Bronchial epithelial cell (primary cell): Measurements from ENCODE around the gene IQSEC3. TPM values are rescaled to one million over a fixed set of nuclear protein-coding genes. Genes with fewer than 3 reads are reported as not detected.

Source experiments
- DNase-seq: peaks from one replicate; pipeline ENCODE4 v3.0.0-alpha.2; 2010; ENCODE audit warnings: low read depth
- FAIRE-seq: peaks from 2 replicates; lab custom pipeline; 2011; peaks lifted over from hg19 to GRCh38; lab: Jason Lieb, UNC
- H3K27me3 ChIP-seq: 2 replicates; pipeline ENCODE4 v1.5.1; 2011; ENCODE audit warnings: low read length; ENCODE audit not compliant: control insufficient read depth, insufficient read depth
- H3K36me3 ChIP-seq: 2 replicates; pipeline ENCODE4 v1.5.1; 2011; ENCODE audit warnings: low read length; ENCODE audit not compliant: control insufficient read depth, insufficient read depth
- H3K4me3 ChIP-seq: 2 replicates; pipeline ENCODE4 v1.5.1; 2011; ENCODE audit warnings: mild to moderate bottlenecking, low read depth, low read length, control low read depth
- total RNA-seq: library from RNA; depleted of rRNA; stranded (reverse); fragments of >200 nt; gene quantifications from 2 replicates; pipeline ENCODE4 v1.2.1, GENCODE V29; 2014
- TF ChIP-seq, protein P1 (sequence below): IDR thresholded peaks from 2 replicates; pipeline ENCODE4 v1.5.1; 2011; ENCODE audit warnings: mild to moderate bottlenecking, moderate library complexity, low read length, control low read depth, inconsistent platforms; ENCODE audit not compliant: insufficient read depth, severe bottlenecking

Gene IQSEC3
- total RNA-seq, 1 donor from 2014 or later = not detected

- Histone ChIP-seq H3K27me3 (peaks cover 2% of the 10 kb centered on the region), H3K4me3 (no peak overlapping the region), H3K36me3 (no peaks in the 10 kb centered on the region)
- FAIRE-seq (no peak), DNase-seq (no peak)
- TF ChIP-seq, protein P1, sequence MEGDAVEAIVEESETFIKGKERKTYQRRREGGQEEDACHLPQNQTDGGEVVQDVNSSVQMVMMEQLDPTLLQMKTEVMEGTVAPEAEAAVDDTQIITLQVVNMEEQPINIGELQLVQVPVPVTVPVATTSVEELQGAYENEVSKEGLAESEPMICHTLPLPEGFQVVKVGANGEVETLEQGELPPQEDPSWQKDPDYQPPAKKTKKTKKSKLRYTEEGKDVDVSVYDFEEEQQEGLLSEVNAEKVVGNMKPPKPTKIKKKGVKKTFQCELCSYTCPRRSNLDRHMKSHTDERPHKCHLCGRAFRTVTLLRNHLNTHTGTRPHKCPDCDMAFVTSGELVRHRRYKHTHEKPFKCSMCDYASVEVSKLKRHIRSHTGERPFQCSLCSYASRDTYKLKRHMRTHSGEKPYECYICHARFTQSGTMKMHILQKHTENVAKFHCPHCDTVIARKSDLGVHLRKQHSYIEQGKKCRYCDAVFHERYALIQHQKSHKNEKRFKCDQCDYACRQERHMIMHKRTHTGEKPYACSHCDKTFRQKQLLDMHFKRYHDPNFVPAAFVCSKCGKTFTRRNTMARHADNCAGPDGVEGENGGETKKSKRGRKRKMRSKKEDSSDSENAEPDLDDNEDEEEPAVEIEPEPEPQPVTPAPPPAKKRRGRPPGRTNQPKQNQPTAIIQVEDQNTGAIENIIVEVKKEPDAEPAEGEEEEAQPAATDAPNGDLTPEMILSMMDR = no peak
Measured at GRCh38 chr12:193261-193660, 126.7 kb downstream of the IQSEC3 start.

- Histone ChIP-seq H3K4me3 (no peak overlapping the region), H3K36me3 (no peaks in the 10 kb centered on the region), H3K27me3 (peaks cover 4% of the 10 kb centered on the region)
- no peak for DNase-seq
- TF ChIP-seq, protein P1 = no peak
- FAIRE-seq = no peak
Measured at GRCh38 chr12:194276-194675, 127.7 kb downstream of the IQSEC3 start.

DNA sequence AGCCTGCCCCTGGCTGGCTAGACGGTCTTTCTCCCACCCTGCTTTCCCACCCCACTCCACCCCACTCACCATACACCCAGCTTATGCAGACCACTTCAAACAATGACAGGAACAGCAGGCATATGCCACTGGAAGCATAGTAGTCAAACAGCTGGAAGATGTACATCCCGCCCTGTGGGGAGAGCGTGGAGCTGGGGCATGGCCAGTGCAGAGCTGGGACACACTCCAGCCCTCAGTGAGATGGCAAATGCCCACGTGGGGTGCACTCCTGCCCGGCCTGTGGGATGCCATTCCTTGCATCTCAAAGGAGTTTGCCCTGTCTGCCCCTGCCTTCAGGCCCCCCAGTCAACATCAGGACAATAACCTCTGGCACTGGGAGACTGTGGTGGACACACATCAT is 128.6 kb downstream of the IQSEC3 start:
- Histone ChIP-seq H3K36me3 (no peaks in the 10 kb centered on the region), H3K4me3 (no peak overlapping the region), H3K27me3 (peaks cover 4% of the 10 kb centered on the region)
- TF ChIP-seq, protein P1 = no peak
- DNase-seq (no peak), FAIRE-seq (no peak)

DNA sequence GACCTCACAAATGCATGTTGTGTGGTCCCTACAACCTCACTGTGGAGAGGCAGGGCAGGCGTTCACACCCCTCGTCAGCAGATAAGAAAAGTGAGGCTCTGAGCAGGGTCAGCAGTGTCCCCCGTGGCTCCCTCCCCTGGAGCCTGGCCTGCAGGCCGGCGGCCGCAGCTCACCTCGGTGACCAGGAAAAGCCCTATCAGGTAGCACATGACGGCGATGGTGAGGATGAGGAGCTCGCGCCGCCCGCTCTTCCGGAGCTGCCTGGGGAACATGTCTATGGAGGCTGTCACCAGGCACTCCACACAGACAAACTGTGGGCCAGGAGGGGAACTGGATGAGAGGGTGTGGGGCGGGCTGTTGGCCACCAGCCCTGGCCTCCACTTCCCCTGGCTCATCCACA is 129.4 kb downstream of the IQSEC3 start:
- FAIRE-seq (no peak), DNase-seq (no peak)
- Histone ChIP-seq H3K27me3 (peaks cover 4% of the 10 kb centered on the region), H3K4me3 (no peak overlapping the region), H3K36me3 (no peaks in the 10 kb centered on the region)
- TF ChIP-seq, protein P1 = no peak

DNA sequence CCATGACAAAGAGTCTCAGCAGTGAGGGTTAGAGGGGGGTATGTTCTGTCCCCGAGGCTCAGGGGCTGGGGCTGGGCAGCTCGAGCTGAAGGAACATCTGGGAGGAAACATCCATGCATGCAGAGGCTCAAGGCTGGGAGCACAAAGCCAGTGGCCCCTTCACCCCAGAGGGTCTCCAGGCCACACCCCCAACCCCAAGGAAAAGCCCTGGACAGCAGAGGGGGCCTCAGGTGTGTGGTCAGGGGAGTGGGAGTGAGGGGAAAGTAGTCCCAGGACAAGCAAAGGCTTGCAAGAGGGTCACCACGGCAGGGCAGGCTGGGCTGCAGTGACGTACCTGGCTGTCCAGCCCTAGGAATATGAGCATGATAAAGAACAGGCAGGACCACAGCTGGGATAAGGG is 129.9 kb downstream of the IQSEC3 start:
- Histone ChIP-seq H3K36me3 (no peaks in the 10 kb centered on the region), H3K4me3 (no peak overlapping the region), H3K27me3 (peaks cover 4% of the 10 kb centered on the region)
- TF ChIP-seq, protein P1 = no peak
- no peak for DNase-seq
- FAIRE-seq = peak; percentile 87

- FAIRE-seq = no peak
- TF ChIP-seq, protein P1 = no peak
- peaks cover 4% of the 10 kb centered on the region for H3K27me3 ChIP-seq
Measured at GRCh38 chr12:197347-197746, 130.8 kb downstream of the IQSEC3 start.

More at GRCh38 chr12:197347-197746, 130.8 kb downstream of the IQSEC3 start:
- Histone ChIP-seq H3K36me3 (no peaks in the 10 kb centered on the region), H3K4me3 (no peak overlapping the region)
- DNase-seq = no peak
